ENCODE data around the gene RALGAPA2.

The RALGAPA2 gene

GRCh38 chr20:20491784-20492264 lies 220.6 kb downstream of the RALGAPA2 start:
- no peak for DNase-seq

- DNase-seq, result no peak
These were observed 221.2 kb downstream of the RALGAPA2 start for GRCh38 chr20:20491110-20491783.

GRCh38 chr20:20490673-20491072 lies 221.8 kb downstream of the RALGAPA2 start:
- peak in 1 of 2 experiments; percentile 16 for DNase-seq

GRCh38 chr20:20489648-20490341 lies 222.6 kb downstream of the RALGAPA2 start:
- peak; percentile 51 to 67 for DNase-seq

- DNase-seq, result no peak
These were observed 223.4 kb downstream of the RALGAPA2 start for GRCh38 chr20:20489054-20489453.

GRCh38 chr20:20488388-20488787 lies 224.1 kb downstream of the RALGAPA2 start:
- DNase-seq, result no peak

- DNase-seq, result no peak
These were observed 224.6 kb downstream of the RALGAPA2 start for GRCh38 chr20:20487811-20488210.

GRCh38 chr20:20483328-20483727 lies 229.1 kb downstream of the RALGAPA2 start:
- DNase-seq, result no peak

- no peak for DNase-seq
These were observed 230.0 kb downstream of the RALGAPA2 start for GRCh38 chr20:20482453-20482852.

- DNase-seq, result no peak
These were observed 231.8 kb downstream of the RALGAPA2 start for GRCh38 chr20:20480689-20481088.

- DNase-seq, result no peak
These were observed 232.3 kb downstream of the RALGAPA2 start for GRCh38 chr20:20480126-20480525.

- DNase-seq, result no peak
These were observed 234.9 kb downstream of the RALGAPA2 start for GRCh38 chr20:20477444-20478041.

GRCh38 chr20:20476504-20476903 lies 235.9 kb downstream of the RALGAPA2 start:
- no peak for DNase-seq

GRCh38 chr20:20473657-20474056 lies 238.8 kb downstream of the RALGAPA2 start:
- DNase-seq, result no peak

GRCh38 chr20:20472684-20473274 lies 239.7 kb downstream of the RALGAPA2 start:
- peak in 1 of 2 experiments; percentile 46 for DNase-seq

GRCh38 chr20:20466341-20466879 lies 246.0 kb downstream of the RALGAPA2 start:
- DNase-seq, result peak; percentile 55 to 83

GRCh38 chr20:20465252-20465651 lies 247.2 kb downstream of the RALGAPA2 start:
- peak; percentile 73 to 86 for DNase-seq

GRCh38 chr20:20463933-20464374 lies 248.5 kb downstream of the RALGAPA2 start:
- DNase-seq, result peak; percentile 70 to 89

GRCh38 chr20:20462185-20462584 lies 250.3 kb downstream of the RALGAPA2 start:
- peak; percentile 60 to 84 for DNase-seq

GRCh38 chr20:20461551-20461950 lies 250.9 kb downstream of the RALGAPA2 start:
- peak; percentile 99 to 100 for DNase-seq

- DNase-seq, result no peak
These were observed 252.7 kb downstream of the RALGAPA2 start for GRCh38 chr20:20459726-20460125.

GRCh38 chr20:20457392-20458126 lies 254.9 kb downstream of the RALGAPA2 start:
- no peak for DNase-seq

Data from NCI-H524 (cell line).